Measurements from ENCODE around the gene FIGNL2. TPM values are rescaled to one million over a fixed set of nuclear protein-coding genes. Genes with fewer than 3 reads are reported as not detected.

Gene FIGNL2
- total RNA-seq, 3 donors from 2014 or later = 0.16 to 1.3 (median 0.29) TPM

DNA sequence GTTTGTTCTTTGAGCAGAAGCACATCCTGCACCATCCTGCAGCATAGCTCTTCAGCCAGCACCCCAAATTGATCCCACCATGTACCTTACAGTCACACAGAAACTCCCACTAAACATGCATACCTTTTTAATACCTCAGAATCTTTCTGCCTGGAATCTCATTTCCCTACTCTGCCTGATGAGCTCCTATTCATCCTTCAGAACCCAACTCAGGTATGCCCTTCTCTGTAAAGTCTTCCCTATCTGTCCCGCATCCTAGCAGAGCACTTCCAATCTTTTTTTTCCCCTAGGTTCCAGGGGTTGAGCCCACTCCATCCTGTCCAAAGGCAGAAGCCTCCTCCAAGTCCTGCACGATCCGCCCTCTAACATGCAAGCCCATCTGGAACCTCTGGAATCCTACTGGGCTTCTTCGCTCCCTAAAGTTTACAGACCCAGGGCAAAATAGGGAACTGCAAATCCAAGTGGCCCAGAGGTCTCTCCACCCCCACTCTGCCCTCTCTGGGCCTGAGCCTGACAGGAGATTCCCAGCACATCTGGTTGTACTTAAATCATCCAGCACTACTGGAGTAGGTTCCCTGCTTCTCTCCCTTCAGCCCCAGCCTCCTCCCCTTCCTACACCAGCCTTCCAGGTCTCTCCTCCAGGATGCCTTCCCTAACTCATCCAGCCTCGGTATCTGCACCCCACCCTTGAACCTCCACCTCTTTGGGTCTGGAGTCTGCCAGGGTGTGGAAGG lies 4.1 kb upstream of the FIGNL2 start:
- TF ChIP-seq POLR2AphosphoS5 (IDR thresholded peaks at IDR 0.05) = no peak
- TF ChIP-seq CTCF (IDR thresholded peaks at IDR 0.05) = no peak
- TF ChIP-seq POLR2A (IDR thresholded peaks at IDR 0.05) = no peak
- no peaks in the 10 kb centered on the region for H3K4me1 ChIP-seq
- H3K4me3 ChIP-seq = no peak overlapping the region
- no peak for DNase-seq (ENCODE audit: low spot score in 2 of 2)
- peak overlapping the region in 1 of 2 donors; percentile 97 for H3K27ac ChIP-seq
- no peaks in the 10 kb centered on the region for H3K36me3 ChIP-seq
- intact Hi-C loops (cut with DNase I; ENCODE audit: low total_unique reads) = no loop called here
- no peaks in the 10 kb centered on the region for H3K9me3 ChIP-seq
- H3K27me3 ChIP-seq = peaks cover 0 to 1% of the 10 kb centered on the region in 2 donors

- intact Hi-C loops (cut with DNase I; ENCODE audit: low total_unique reads) = no loop called here
- TF ChIP-seq POLR2A (IDR thresholded peaks at IDR 0.05) (no peak), POLR2AphosphoS5 (IDR thresholded peaks at IDR 0.05) (no peak), CTCF (IDR thresholded peaks at IDR 0.05) (no peak)
- H3K4me3 ChIP-seq = no peak overlapping the region
- peak overlapping the region in 1 of 2 donors; percentile 97 for H3K27ac ChIP-seq
- H3K27me3 ChIP-seq = peaks cover 0 to 4% of the 10 kb centered on the region in 2 donors
- no peaks in the 10 kb centered on the region for H3K9me3 ChIP-seq
- H3K4me1 ChIP-seq = no peaks in the 10 kb centered on the region
- no peaks in the 10 kb centered on the region for H3K36me3 ChIP-seq
- DNase-seq (ENCODE audit: low spot score in 2 of 2) = no peak
Observed at GRCh38 chr12:51851413-51852124, 3.1 kb upstream of the FIGNL2 start.

DNA sequence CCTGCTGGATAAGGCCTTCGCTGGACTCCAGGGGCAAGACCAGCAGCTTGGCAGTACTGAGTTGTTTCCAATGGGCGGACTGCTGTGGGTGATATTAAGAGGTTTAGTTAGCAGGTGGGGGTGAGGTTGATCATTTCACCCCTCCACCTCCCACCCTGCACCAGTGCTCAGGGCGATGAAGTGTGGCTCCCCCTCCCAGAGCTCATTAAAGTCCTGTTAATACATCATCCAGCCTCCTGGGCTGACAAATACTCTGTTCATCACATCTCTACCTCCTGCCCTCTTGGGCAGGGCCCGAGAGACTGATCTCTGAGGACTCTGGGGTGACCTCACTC lies 2.4 kb upstream of the FIGNL2 start:
- DNase-seq (ENCODE audit: low spot score in 2 of 2) = no peak
- Histone ChIP-seq H3K27ac (peak overlapping the region; percentile 25 to 97), H3K27me3 (peaks cover 0 to 4% of the 10 kb centered on the region in 2 donors), H3K4me1 (no peaks in the 10 kb centered on the region), H3K4me3 (no peak overlapping the region), H3K36me3 (no peaks in the 10 kb centered on the region), H3K9me3 (no peaks in the 10 kb centered on the region)
- intact Hi-C loops (cut with DNase I; ENCODE audit: low total_unique reads) = no loop called here
- TF ChIP-seq POLR2AphosphoS5 (IDR thresholded peaks at IDR 0.05) (no peak), CTCF (IDR thresholded peaks at IDR 0.05) (no peak), POLR2A (IDR thresholded peaks at IDR 0.05) (no peak)

DNA sequence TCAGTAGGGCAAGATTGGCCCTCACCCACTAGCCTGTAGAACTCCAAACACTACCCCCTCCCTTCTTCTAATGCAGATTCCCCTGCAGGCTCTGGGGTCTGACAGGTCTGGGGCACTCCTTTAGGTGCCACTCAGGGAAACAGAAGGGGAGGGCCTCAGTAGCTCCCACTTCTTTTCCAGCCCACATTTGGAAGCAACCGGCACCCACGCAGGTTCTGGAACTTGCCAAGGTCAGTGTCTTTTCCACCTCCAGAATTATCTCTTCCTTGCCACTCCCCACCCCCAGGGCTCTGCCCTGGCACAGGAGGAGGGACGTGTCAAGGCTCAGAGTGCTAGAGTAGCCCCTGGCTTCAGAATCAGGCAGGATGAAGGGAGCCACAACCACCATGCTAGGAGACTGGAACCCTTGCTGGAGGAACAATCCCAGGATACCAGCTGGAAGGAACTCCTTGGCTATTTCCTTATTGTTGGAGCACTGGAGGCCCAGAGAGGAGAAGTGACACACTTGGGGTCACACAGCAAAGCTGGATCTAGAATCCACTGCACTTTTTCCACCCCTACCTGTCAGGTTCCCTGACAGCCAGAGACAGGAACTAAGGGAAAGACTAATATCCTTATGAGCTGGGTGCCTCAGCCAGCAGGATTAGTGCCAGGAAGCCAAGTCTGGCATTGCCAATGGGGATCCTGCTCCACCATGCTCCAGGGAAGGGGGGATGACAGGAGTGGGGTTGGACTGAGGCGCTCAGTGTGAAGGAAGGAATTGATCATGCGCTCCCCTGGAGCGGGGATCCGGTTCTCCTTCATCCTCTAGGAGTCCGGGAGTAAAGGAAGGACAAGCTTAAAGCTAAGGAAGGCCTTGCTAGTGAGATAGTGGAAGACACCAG lies 1.8 kb upstream of the FIGNL2 start:
- no peaks in the 10 kb centered on the region for H3K36me3 ChIP-seq
- H3K27me3 ChIP-seq = peaks cover 0 to 4% of the 10 kb centered on the region in 2 donors
- no peak for TF ChIP-seq POLR2A (IDR thresholded peaks at IDR 0.05)
- TF ChIP-seq CTCF (IDR thresholded peaks at IDR 0.05) = no peak
- no peak for TF ChIP-seq POLR2AphosphoS5 (IDR thresholded peaks at IDR 0.05)
- intact Hi-C loops (cut with DNase I; ENCODE audit: low total_unique reads) = no loop called here
- H3K4me3 ChIP-seq = peak overlapping the region in 1 of 3 donors; percentile 87
- no peak for DNase-seq (ENCODE audit: low spot score in 2 of 2)
- H3K4me1 ChIP-seq = no peaks in the 10 kb centered on the region
- H3K9me3 ChIP-seq = no peaks in the 10 kb centered on the region
- H3K27ac ChIP-seq = peak overlapping the region; percentile 82 to 97

Data from breast epithelium (tissue), 4 donors.